ENCODE results near the gene PPP4R2.

DNA sequence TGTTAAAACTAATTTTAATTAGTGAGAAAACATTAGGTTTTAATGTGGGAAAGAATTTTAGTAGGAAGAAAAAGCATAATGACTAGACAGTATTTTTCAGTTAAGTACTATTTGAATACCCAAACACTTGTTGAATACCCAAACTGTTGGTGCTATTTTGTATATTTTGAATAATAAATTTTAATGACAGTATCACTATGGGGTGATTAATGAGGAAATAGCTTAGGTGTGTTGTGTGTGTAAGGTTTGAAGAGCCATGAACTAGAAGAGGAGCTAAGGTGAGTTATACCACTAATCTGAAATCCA, 60.2 kb downstream of the PPP4R2 start:
- TF ChIP-seq POLR2AphosphoS5 (IDR thresholded peaks at IDR 0.05) (no peak), CTCF (IDR thresholded peaks at IDR 0.05) (no peak)

Data from upper lobe of left lung (tissue), 4 donors.